WTC11 (cell line): ENCODE measurements around the gene ZBTB7C. TPM values are rescaled to one million over a fixed set of nuclear protein-coding genes. Genes with fewer than 3 reads are reported as not detected.

ENCODE experiments used
- ATAC-seq: fragments of 200-7000 bp; cut with Tn5 transposase; 2 replicates; pipeline ENCODE4 v1.10.0; 2021; ENCODE audit warnings: mild to moderate bottlenecking, moderate library complexity
- CTCF ChIA-PET: fragments of 300-600 bp; sonication (Branson Sonifier 250); formaldehyde crosslinking; loops from one replicate; lab custom pipeline; 2021; ENCODE audit warnings: antibody characterized with exemption; lab: Charles Lee
- POLR2A ChIA-PET: fragments of 350-600 bp; sonication (Branson Sonifier 250); formaldehyde crosslinking; loops from one replicate; lab custom pipeline; 2021; ENCODE audit warnings: antibody characterized with exemption; lab: Charles Lee
- DNase-seq: peaks from one replicate; pipeline ENCODE4 v3.0.0; 2021; ENCODE audit warnings: low spot score
- H3K27ac Mint-ChIP-seq: 2 replicates; pipeline ENCODE4 v1.8.0; 2021; ENCODE audit warnings: mixed read lengths
- H3K27me3 Mint-ChIP-seq: 2 replicates; pipeline ENCODE4 v1.8.0; 2021; ENCODE audit warnings: low read depth, mild to moderate bottlenecking, moderate library complexity, mixed read lengths
- H3K36me3 Mint-ChIP-seq: 2 replicates; pipeline ENCODE4 v1.8.0; 2021; ENCODE audit warnings: mixed read lengths
- H3K4me1 Mint-ChIP-seq: 2 replicates; pipeline ENCODE4 v1.8.0; 2022; ENCODE audit warnings: mixed read lengths
- H3K4me3 Mint-ChIP-seq: 2 replicates; pipeline ENCODE4 v1.8.0; 2021; ENCODE audit warnings: mild to moderate bottlenecking, moderate library complexity, mixed read lengths
- H3K9me3 Mint-ChIP-seq: 2 replicates; pipeline ENCODE4 v1.8.0; 2021; ENCODE audit warnings: mixed read lengths
- AFF4 ChIP-seq: sonication (generic); formaldehyde crosslinking; IDR thresholded peaks from 2 replicates; pipeline ENCODE4 v1.8.1; 2023; ENCODE audit warnings: mild to moderate bottlenecking, missing genetic modification reagents, borderline replicate concordance
- ATF2 ChIP-seq: sonication (generic); formaldehyde crosslinking; IDR thresholded peaks from 2 replicates; pipeline ENCODE4 v1.8.1; 2022; ENCODE audit warnings: low read depth, missing genetic modification reagents, borderline replicate concordance
- CTCF ChIP-seq: fragments of 200-600 bp; IDR thresholded peaks from 2 replicates; pipeline ENCODE4 v1.8.0; 2022; ENCODE audit warnings: antibody characterized with exemption
- E2F1 ChIP-seq: sonication (generic); formaldehyde crosslinking; IDR thresholded peaks from 2 replicates; pipeline ENCODE4 v1.8.0; 2022; ENCODE audit warnings: mild to moderate bottlenecking, missing genetic modification reagents
- E2F4 ChIP-seq: sonication (generic); formaldehyde crosslinking; IDR thresholded peaks from 2 replicates; pipeline ENCODE4 v1.8.1; 2022; ENCODE audit warnings: low read depth, mild to moderate bottlenecking, moderate library complexity, missing genetic modification reagents, borderline replicate concordance
- FOXK1 ChIP-seq: sonication (generic); formaldehyde crosslinking; IDR thresholded peaks from 2 replicates; pipeline ENCODE4 v1.8.0; 2022; ENCODE audit warnings: mild to moderate bottlenecking, moderate library complexity, missing genetic modification reagents
- FOXP4 ChIP-seq: sonication (generic); formaldehyde crosslinking; IDR thresholded peaks from 2 replicates; pipeline ENCODE4 v1.8.0; 2022; ENCODE audit warnings: mild to moderate bottlenecking, missing genetic modification reagents
- GRHL2 ChIP-seq: fragments of 250-450 bp; sonication (Bioruptor Pico); IDR thresholded peaks from 2 replicates; pipeline ENCODE4 v1.8.0; 2022; ENCODE audit warnings: mild to moderate bottlenecking, moderate library complexity; ENCODE audit not compliant: insufficient replicate concordance, severe bottlenecking
- GTF2I ChIP-seq: fragments of 250-450 bp; sonication (Bioruptor Pico); conservative IDR thresholded peaks from 2 replicates; pipeline ENCODE4 v1.4.0; 2021; ENCODE audit warnings: mild to moderate bottlenecking
- HMGXB4 ChIP-seq: sonication (generic); formaldehyde crosslinking; IDR thresholded peaks from 2 replicates; pipeline ENCODE4 v1.8.1; 2023; ENCODE audit warnings: mild to moderate bottlenecking, moderate library complexity, missing genetic modification reagents
- IRF1 ChIP-seq: sonication (generic); formaldehyde crosslinking; IDR thresholded peaks from 2 replicates; pipeline ENCODE4 v1.8.0; 2023; ENCODE audit warnings: missing genetic modification reagents
- IRF2 ChIP-seq: sonication (generic); formaldehyde crosslinking; IDR thresholded peaks from 2 replicates; pipeline ENCODE4 v1.8.0; 2022; ENCODE audit warnings: low read depth, missing genetic modification reagents, borderline replicate concordance
- KAT7 ChIP-seq: sonication (generic); formaldehyde crosslinking; IDR thresholded peaks from 2 replicates; pipeline ENCODE4 v1.8.1; 2023; ENCODE audit warnings: missing genetic modification reagents, mild to moderate bottlenecking, borderline replicate concordance
- MAX ChIP-seq: sonication (generic); formaldehyde crosslinking; IDR thresholded peaks from 2 replicates; pipeline ENCODE4 v1.8.0; 2022; ENCODE audit warnings: mild to moderate bottlenecking, missing genetic modification reagents
- NR2C2 ChIP-seq: sonication (generic); formaldehyde crosslinking; IDR thresholded peaks from 2 replicates; pipeline ENCODE4 v1.8.0; 2022; ENCODE audit warnings: mild to moderate bottlenecking, missing genetic modification reagents
- RELA ChIP-seq: sonication (generic); formaldehyde crosslinking; IDR thresholded peaks from 2 replicates; pipeline ENCODE4 v1.8.1; 2022; ENCODE audit warnings: missing genetic modification reagents, mild to moderate bottlenecking, borderline replicate concordance
- SP1 ChIP-seq: sonication (generic); formaldehyde crosslinking; conservative IDR thresholded peaks from 2 replicates; pipeline ENCODE4 v1.8.1; 2022; ENCODE audit warnings: missing genetic modification reagents
- ZNF423 ChIP-seq: fragments of 250-450 bp; sonication (Bioruptor Pico); IDR thresholded peaks from 2 replicates; pipeline ENCODE4 v2.1.2; 2022; ENCODE audit warnings: mild to moderate bottlenecking, moderate library complexity
- ZSCAN18 ChIP-seq: fragments of 250-450 bp; sonication (Bioruptor Pico); IDR thresholded peaks from 2 replicates; pipeline ENCODE4 v2.1.2; 2022; ENCODE audit warnings: mild to moderate bottlenecking, moderate library complexity
- total RNA-seq: library from RNA; stranded (reverse); gene quantifications from 3 replicates; pipeline ENCODE4 v1.2.3, GENCODE V29; 2021

ZBTB7C gene
- total RNA-seq, 1 experiment from 2014 or later, result 0.48 TPM

GRCh38 chr18:48142353-48142752 lies 266.8 kb downstream of the ZBTB7C start:
- no peak overlapping the region for H3K27ac Mint-ChIP-seq
- H3K9me3 Mint-ChIP-seq, result no peaks in the 10 kb centered on the region
- no peaks in the 10 kb centered on the region for H3K36me3 Mint-ChIP-seq
- ChIA-PET CTCF (interaction anchor here (0.9 kb wide), 1 partner anchor 84 kb away, joined by 3 read pairs; no protein-coding TSS in a partner anchor), POLR2A (no interaction called here)
- H3K4me3 Mint-ChIP-seq, result no peak overlapping the region
- H3K27me3 Mint-ChIP-seq, result peaks cover 26% of the 10 kb centered on the region
- TF ChIP-seq IRF1 (CRISPR knock-in tag) (no peak), FOXP4 (no peak), ZSCAN18 (CRISPR knock-in tag) (no peak), ATF2 (CRISPR knock-in tag) (no peak), NR2C2 (CRISPR knock-in tag) (no peak), GTF2I (CRISPR knock-in tag) (no peak), HMGXB4 (CRISPR knock-in tag) (no peak), KAT7 (CRISPR knock-in tag) (no peak), ZNF423 (no peak), RELA (no peak), E2F4 (CRISPR knock-in tag) (no peak), MAX (no peak), IRF2 (CRISPR knock-in tag) (no peak), CTCF (no peak)
- peaks cover 36% of the 10 kb centered on the region for H3K4me1 Mint-ChIP-seq
- no peak for DNase-seq
- no peak for ATAC-seq

GRCh38 chr18:48140731-48141130 lies 268.5 kb downstream of the ZBTB7C start:
- ChIA-PET CTCF (interaction anchor here (0.6 to 1.8 kb wide), 6 partner anchors 11 to 133 kb away, joined by 3 to 9 read pairs (median 3); no protein-coding TSS in a partner anchor), POLR2A (no interaction called here)
- peaks cover 40% of the 10 kb centered on the region for H3K27me3 Mint-ChIP-seq
- H3K4me3 Mint-ChIP-seq, result no peak overlapping the region
- no peaks in the 10 kb centered on the region for H3K36me3 Mint-ChIP-seq
- no peak for DNase-seq
- no peaks in the 10 kb centered on the region for H3K9me3 Mint-ChIP-seq
- ATAC-seq, result peak; percentile 14
- H3K27ac Mint-ChIP-seq, result no peak overlapping the region
- H3K4me1 Mint-ChIP-seq, result peaks cover 40% of the 10 kb centered on the region
- no peak for TF ChIP-seq GRHL2
- TF ChIP-seq FOXK1, result no peak
- no peak for TF ChIP-seq AFF4 (CRISPR knock-in tag)
- no peak for TF ChIP-seq E2F1
- no peak for TF ChIP-seq SP1 (CRISPR knock-in tag)
